Erythroblast (primary cell): ENCODE data around the gene GLUD1.
"Not testable (repeated sequence)": the region's sequence is repeated elsewhere in the genome, so short reads cannot be mapped to it uniquely, and the experiment has no call there.

Experiments used
- GATA1 ChIP-seq: IDR thresholded peaks from 2 replicates; pipeline ENCODE4 v1.6.1; 2011; ENCODE audit warnings: low read depth, mild to moderate bottlenecking, control low read depth, low read length, moderate library complexity
- POLR2A ChIP-seq: IDR thresholded peaks from 2 replicates; pipeline ENCODE4 v1.6.1; 2011; ENCODE audit warnings: mild to moderate bottlenecking, low read length

DNA sequence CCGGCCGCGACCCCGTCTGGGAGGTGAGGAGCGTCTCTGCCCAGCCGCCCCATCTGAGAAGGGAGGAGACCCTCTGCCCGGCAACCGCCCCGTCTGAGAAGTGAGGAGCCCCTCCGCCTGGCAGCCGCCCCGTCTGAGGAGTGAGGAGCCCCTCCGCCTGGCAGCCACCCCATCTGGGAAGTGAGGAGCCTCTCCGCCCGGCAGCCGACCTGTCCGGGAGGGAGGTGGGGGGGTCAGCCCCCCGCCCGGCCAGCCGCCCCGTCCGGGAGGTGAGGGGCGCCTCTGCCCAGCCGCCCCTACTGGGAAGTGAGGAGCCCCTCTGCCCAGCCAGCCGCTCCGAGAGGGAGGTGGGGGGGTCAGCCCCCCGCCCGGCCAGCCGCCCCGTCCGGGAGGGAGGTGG, 14.0 kb downstream of the GLUD1 start:
- not testable (repeated sequence) for TF ChIP-seq POLR2A, GATA1
